ENCODE data around the gene DAAM1. TPM values are rescaled to one million over a fixed set of nuclear protein-coding genes. Genes with fewer than 3 reads are reported as not detected.

The DAAM1 gene
- total RNA-seq, 1 experiment from 2014 or later, result 30.4 TPM

GRCh38 chr14:59354666-59355065 is 166.2 kb downstream of the DAAM1 start (continued):
- TF ChIP-seq ZNF532 (CRISPR knock-in tag; IDR thresholded peaks at IDR 0.05; ENCODE audit: borderline replicate concordance) (no peak), ELF4 (CRISPR knock-in tag; IDR thresholded peaks at IDR 0.05; ENCODE audit: low read depth) (no peak), JUN (CRISPR knock-in tag; IDR thresholded peaks at IDR 0.05) (no peak), MAX (CRISPR knock-in tag; IDR thresholded peaks at IDR 0.05) (no peak), TP53 (CRISPR knock-in tag; IDR thresholded peaks at IDR 0.05) (no peak), SP1 (CRISPR knock-in tag; conservative IDR thresholded peaks at IDR 0.05) (no peak), ERG (CRISPR knock-in tag; IDR thresholded peaks at IDR 0.05) (no peak)

GRCh38 chr14:59355091-59355490 is 166.6 kb downstream of the DAAM1 start:
- Mint-ChIP-seq H3K27ac (no peak overlapping the region), H3K36me3 (peaks cover 15% of the 10 kb centered on the region; the same call in 1 of the 2 replicates), H3K4me1 (peaks cover 17% of the 10 kb centered on the region), H3K27me3 (ENCODE audit: low read depth) (no peaks in the 10 kb centered on the region), H3K9me3 (no peaks in the 10 kb centered on the region), H3K4me3 (no peak overlapping the region)
- CTCF ChIA-PET, result no interaction called here
- ATAC-seq (no peak), DNase-seq (ENCODE audit: low spot score) (no peak)
- POLR2A ChIA-PET, result no interaction called here
- TF ChIP-seq PRDM15 (CRISPR knock-in tag; IDR thresholded peaks at IDR 0.05) (no peak), FOXP1 (CRISPR knock-in tag; IDR thresholded peaks at IDR 0.05; ENCODE audit: borderline replicate concordance) (no peak), TEAD4 (CRISPR knock-in tag; IDR thresholded peaks at IDR 0.05) (no peak), TP53 (CRISPR knock-in tag; IDR thresholded peaks at IDR 0.05) (no peak), USF2 (CRISPR knock-in tag; IDR thresholded peaks at IDR 0.05) (no peak), ZNF425 (CRISPR knock-in tag; conservative IDR thresholded peaks at IDR 0.05) (no peak), CBFB (CRISPR knock-in tag; IDR thresholded peaks at IDR 0.05; ENCODE audit: low read depth) (no peak), TCF7 (CRISPR knock-in tag; IDR thresholded peaks at IDR 0.05; ENCODE audit: low read depth) (no peak), ATF2 (CRISPR knock-in tag; IDR thresholded peaks at IDR 0.05; ENCODE audit: borderline replicate concordance, low read depth) (no peak), ZNF219 (CRISPR knock-in tag; IDR thresholded peaks at IDR 0.05; ENCODE audit: borderline replicate concordance) (no peak), ATF6 (CRISPR knock-in tag; IDR thresholded peaks at IDR 0.05) (no peak)
